ENCODE data around the gene LRRK1.

LRRK1 gene

DNA sequence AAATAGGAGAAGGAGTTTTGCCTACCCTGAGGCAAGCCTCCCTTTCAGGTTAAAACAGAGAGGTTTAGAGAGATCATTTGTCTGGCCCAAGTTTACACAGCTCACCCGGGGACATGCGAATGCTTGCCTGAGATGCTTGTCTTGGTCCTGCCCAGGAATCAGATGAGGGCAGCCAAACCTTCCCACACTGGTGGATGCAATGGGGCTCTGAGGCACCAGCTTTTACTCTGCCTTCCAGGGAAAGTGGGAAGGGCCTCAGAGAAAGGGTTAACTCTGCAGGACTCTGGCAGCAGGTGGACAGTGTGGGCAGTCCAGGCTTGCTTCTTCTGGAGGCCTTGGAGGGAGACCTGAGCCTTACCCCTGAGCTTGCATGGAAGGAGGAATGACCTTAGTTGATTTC, 90.0 kb downstream of the LRRK1 start:
- Histone ChIP-seq H3K27me3 (ENCODE audit: insufficient read depth, low read length, poor library complexity) (no peaks in the 10 kb centered on the region), H3K9ac (ENCODE audit: low read depth, low read length) (no peak overlapping the region), H3K9me3 (ENCODE audit: insufficient read depth, low read length, severe bottlenecking) (no peaks in the 10 kb centered on the region), H3K4me3 (ENCODE audit: low read depth in 1 of 2, low read length in 2 of 2) (no peak overlapping the region), H3K36me3 (ENCODE audit: insufficient read depth, low read length) (no peaks in the 10 kb centered on the region), H3K27ac (ENCODE audit: low read length) (no peak overlapping the region), H3K79me2 (ENCODE audit: insufficient read depth, low read length) (no peaks in the 10 kb centered on the region), H2AFZ (ENCODE audit: low read depth, low read length) (no peak overlapping the region), H3K4me1 (ENCODE audit: insufficient read depth, low read length) (peaks cover 6% of the 10 kb centered on the region; the same call in 1 of the 2 replicates), H3K4me2 (ENCODE audit: insufficient read depth, low read length) (no peak overlapping the region), H4K20me1 (ENCODE audit: insufficient read depth, low read length) (no peaks in the 10 kb centered on the region)
- ATAC-seq (ENCODE audit: insufficient read depth, low read depth) (no peak), DNase-seq (no peak)
- TF ChIP-seq EZH2 (IDR thresholded peaks at IDR 0.05; ENCODE audit: borderline replicate concordance, low read depth, low read length, severe bottlenecking), result no peak
- TF ChIP-seq, protein P1, sequence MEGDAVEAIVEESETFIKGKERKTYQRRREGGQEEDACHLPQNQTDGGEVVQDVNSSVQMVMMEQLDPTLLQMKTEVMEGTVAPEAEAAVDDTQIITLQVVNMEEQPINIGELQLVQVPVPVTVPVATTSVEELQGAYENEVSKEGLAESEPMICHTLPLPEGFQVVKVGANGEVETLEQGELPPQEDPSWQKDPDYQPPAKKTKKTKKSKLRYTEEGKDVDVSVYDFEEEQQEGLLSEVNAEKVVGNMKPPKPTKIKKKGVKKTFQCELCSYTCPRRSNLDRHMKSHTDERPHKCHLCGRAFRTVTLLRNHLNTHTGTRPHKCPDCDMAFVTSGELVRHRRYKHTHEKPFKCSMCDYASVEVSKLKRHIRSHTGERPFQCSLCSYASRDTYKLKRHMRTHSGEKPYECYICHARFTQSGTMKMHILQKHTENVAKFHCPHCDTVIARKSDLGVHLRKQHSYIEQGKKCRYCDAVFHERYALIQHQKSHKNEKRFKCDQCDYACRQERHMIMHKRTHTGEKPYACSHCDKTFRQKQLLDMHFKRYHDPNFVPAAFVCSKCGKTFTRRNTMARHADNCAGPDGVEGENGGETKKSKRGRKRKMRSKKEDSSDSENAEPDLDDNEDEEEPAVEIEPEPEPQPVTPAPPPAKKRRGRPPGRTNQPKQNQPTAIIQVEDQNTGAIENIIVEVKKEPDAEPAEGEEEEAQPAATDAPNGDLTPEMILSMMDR (IDR thresholded peaks at IDR 0.05; ENCODE audit: borderline replicate concordance, extremely low read depth, low read length, poor library complexity, severe bottlenecking), result no peak

DNA sequence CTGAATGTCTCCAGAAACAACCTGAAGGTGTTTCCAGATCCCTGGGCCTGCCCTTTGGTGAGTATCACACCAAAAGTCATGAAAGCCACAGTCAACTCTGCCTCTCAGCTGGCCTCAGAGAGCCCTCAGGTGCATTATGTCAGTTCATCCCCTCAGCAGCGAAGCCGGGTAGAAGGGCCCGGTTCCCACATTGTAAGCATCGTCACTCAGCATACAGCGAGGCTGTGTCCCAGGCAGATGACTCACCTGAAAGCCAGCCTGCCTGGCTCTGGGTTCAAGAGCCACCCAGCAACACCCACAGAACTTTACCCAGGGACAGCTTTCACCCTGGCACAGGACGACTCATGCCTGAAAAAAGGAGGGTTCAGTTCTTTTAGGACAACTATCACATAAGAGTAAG, 91.6 kb downstream of the LRRK1 start:
- Histone ChIP-seq H4K20me1 (ENCODE audit: insufficient read depth, low read length) (no peaks in the 10 kb centered on the region), H3K4me3 (ENCODE audit: low read depth in 1 of 2, low read length in 2 of 2) (no peak overlapping the region), H2AFZ (ENCODE audit: low read depth, low read length) (no peak overlapping the region), H3K27me3 (ENCODE audit: insufficient read depth, low read length, poor library complexity) (no peaks in the 10 kb centered on the region), H3K9me3 (ENCODE audit: insufficient read depth, low read length, severe bottlenecking) (no peaks in the 10 kb centered on the region), H3K4me1 (ENCODE audit: insufficient read depth, low read length) (peaks cover 9% of the 10 kb centered on the region; the same call in 1 of the 2 replicates), H3K9ac (ENCODE audit: low read depth, low read length) (no peak overlapping the region), H3K4me2 (ENCODE audit: insufficient read depth, low read length) (no peak overlapping the region), H3K36me3 (ENCODE audit: insufficient read depth, low read length) (no peaks in the 10 kb centered on the region), H3K27ac (ENCODE audit: low read length) (no peak overlapping the region), H3K79me2 (ENCODE audit: insufficient read depth, low read length) (no peaks in the 10 kb centered on the region)
- TF ChIP-seq, protein P1 (IDR thresholded peaks at IDR 0.05; ENCODE audit: borderline replicate concordance, extremely low read depth, low read length, poor library complexity, severe bottlenecking), result no peak
- no peak for TF ChIP-seq EZH2 (IDR thresholded peaks at IDR 0.05; ENCODE audit: borderline replicate concordance, low read depth, low read length, severe bottlenecking)
- ATAC-seq (ENCODE audit: insufficient read depth, low read depth) (no peak), DNase-seq (no peak)

DNA sequence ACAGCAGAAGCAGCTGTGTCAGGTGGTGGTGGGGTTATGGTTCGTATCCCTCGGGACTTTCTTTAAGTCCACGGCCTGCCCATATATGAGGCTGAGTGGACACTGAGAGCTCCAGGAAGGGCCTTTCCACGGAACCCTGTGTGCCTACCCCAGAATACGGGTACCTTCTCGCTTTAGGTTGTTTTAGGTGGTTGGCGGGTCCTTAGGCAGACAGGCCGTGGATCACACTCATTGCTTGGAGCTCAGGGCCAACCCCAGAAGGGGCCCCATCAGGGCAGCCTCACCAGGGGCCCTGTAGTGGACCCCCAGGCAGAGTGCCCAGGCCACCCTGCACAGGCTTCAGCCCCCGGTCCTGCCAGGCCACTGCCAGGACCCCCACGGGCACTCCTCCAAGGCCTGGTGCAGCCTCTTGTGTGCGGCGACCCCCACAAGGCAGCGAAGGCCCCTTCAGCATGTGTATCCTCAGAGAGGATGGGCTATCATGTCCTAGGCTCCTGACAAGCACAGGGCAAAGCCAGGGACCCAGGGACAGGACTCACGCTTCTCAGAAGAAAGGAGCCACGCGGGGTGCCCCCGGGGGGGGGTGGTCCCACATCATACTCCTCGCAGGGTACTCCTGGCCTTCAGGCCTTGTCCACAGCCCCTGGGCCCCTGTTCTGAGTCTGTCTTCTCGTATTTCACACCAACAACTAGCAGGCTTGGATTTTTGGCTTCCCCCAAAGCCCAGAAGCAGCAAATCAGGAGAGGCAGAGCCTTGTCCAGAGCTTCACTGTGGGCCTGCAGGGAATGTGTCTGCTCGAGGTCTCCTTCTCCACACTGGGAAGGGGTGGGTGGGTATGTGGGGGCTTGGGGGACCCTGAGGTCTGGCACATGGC, 93.4 kb downstream of the LRRK1 start:
- Histone ChIP-seq H3K4me1 (ENCODE audit: insufficient read depth, low read length) (peaks cover 9% of the 10 kb centered on the region; the same call in 1 of the 2 replicates), H3K27me3 (ENCODE audit: insufficient read depth, low read length, poor library complexity) (no peaks in the 10 kb centered on the region), H3K36me3 (ENCODE audit: insufficient read depth, low read length) (no peaks in the 10 kb centered on the region), H3K4me2 (ENCODE audit: insufficient read depth, low read length) (no peak overlapping the region), H3K9ac (ENCODE audit: low read depth, low read length) (no peak overlapping the region), H3K27ac (ENCODE audit: low read length) (no peak overlapping the region), H3K79me2 (ENCODE audit: insufficient read depth, low read length) (no peaks in the 10 kb centered on the region), H3K4me3 (ENCODE audit: low read depth in 1 of 2, low read length in 2 of 2) (no peak overlapping the region), H2AFZ (ENCODE audit: low read depth, low read length) (no peak overlapping the region), H3K9me3 (ENCODE audit: insufficient read depth, low read length, severe bottlenecking) (no peaks in the 10 kb centered on the region), H4K20me1 (ENCODE audit: insufficient read depth, low read length) (no peaks in the 10 kb centered on the region)
- TF ChIP-seq, protein P1 (IDR thresholded peaks at IDR 0.05; ENCODE audit: borderline replicate concordance, extremely low read depth, low read length, poor library complexity, severe bottlenecking), result no peak
- no peak for TF ChIP-seq EZH2 (IDR thresholded peaks at IDR 0.05; ENCODE audit: borderline replicate concordance, low read depth, low read length, severe bottlenecking)
- DNase-seq, result no peak
- ATAC-seq (ENCODE audit: insufficient read depth, low read depth), result no peak
